B cell (primary cell): ENCODE data around the gene ILDR2.

Experiments
- CTCF ChIP-seq: fragments of 200-600 bp; IDR thresholded peaks from one replicate; pipeline ENCODE4 v1.8.0; 2022; ENCODE audit warnings: antibody characterized with exemption, mild to moderate bottlenecking
- EZH2 ChIP-seq: IDR thresholded peaks from 2 replicates; pipeline ENCODE4 v1.6.1; 2012; ENCODE audit warnings: borderline replicate concordance, low read depth, mild to moderate bottlenecking, moderate library complexity, low read length; ENCODE audit not compliant: insufficient read depth, poor library complexity, severe bottlenecking

- TF ChIP-seq EZH2 (no peak), CTCF (no peak)
Observed at GRCh38 chr1:166951050-166951449, 24.3 kb downstream of the ILDR2 start.
